Liver (tissue), 3 donors: Measurements from ENCODE around the gene TMEM163.

Source experiments
- ATF3 ChIP-seq: IDR thresholded peaks from 2 replicates; pipeline ENCODE4 v1.6.1; 2016; ENCODE audit warnings: antibody characterized with exemption
- CTCF ChIP-seq: fragments of 150-350 bp; IDR thresholded peaks from 2 replicates; pipeline ENCODE4 v1.5.1; 2017; ENCODE audit warnings: improper control_type of control experiment, low read depth, low read length; ENCODE audit not compliant: missing input control
- GABPA ChIP-seq, 2 donors: IDR thresholded peaks in 1 of 2; conservative IDR thresholded peaks in 1 of 2; 2 replicates each; pipeline ENCODE4 v1.6.1; 2016; ENCODE audit warnings: antibody characterized with exemption in 2 of 2, mild to moderate bottlenecking in 1 of 2, moderate library complexity in 1 of 2
- REST ChIP-seq: IDR thresholded peaks from 2 replicates; pipeline ENCODE4 v1.6.1; 2016; ENCODE audit warnings: antibody characterized with exemption, mild to moderate bottlenecking
- donor health status: healthy.
- donor health status: healthy.

- TF ChIP-seq CTCF, result no peak
- TF ChIP-seq REST, result no peak
- TF ChIP-seq GABPA (IDR thresholded peaks at IDR 0.05 in 1 of 2, conservative IDR thresholded peaks at IDR 0.05 in 1 of 2), result no peak
- no peak for TF ChIP-seq ATF3
Measured at GRCh38 chr2:134727385-134727784, 8.6 kb upstream of the TMEM163 start.
